OCI-LY1 (cell line): ENCODE results near the gene ETV3.

Experiments
- EZH2 ChIP-seq: fragments of 200-600 bp; sonication (generic), shearing (Covaris generic); IDR thresholded peaks from 2 replicates; pipeline ENCODE4 v1.8.0; 2017; ENCODE audit warnings: borderline replicate concordance, mixed run types, mild to moderate bottlenecking, antibody characterized with exemption, low read length, moderate library complexity, mixed read lengths
- TF ChIP-seq, protein P1 (sequence below): fragments of 200-600 bp; sonication (generic), shearing (Covaris generic); IDR thresholded peaks from 2 replicates; pipeline ENCODE4 v1.5.1; 2017; ENCODE audit warnings: mild to moderate bottlenecking, antibody characterized with exemption, low read length, moderate library complexity, mixed read lengths

DNA sequence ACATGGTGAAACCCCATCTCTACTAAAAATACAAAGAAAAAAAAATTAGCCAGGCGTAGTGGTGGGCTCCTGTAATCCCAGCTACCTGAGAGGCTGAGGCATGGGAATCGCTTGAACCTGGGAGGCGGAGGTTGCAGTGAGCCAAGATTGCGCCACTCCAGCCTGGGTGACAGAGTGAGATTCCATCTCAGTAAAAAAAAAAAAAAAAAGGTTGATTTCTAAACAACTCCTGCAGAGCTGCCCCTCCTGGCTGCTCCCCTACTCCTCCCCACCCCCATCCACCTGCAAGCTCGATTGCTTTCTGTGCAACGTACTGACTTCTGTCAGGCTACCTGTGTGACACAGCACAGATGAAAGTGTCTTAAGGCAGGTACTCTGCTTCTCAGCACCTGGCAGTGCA lies 51.9 kb downstream of the ETV3 start:
- TF ChIP-seq EZH2, result no peak
- TF ChIP-seq, protein P1, sequence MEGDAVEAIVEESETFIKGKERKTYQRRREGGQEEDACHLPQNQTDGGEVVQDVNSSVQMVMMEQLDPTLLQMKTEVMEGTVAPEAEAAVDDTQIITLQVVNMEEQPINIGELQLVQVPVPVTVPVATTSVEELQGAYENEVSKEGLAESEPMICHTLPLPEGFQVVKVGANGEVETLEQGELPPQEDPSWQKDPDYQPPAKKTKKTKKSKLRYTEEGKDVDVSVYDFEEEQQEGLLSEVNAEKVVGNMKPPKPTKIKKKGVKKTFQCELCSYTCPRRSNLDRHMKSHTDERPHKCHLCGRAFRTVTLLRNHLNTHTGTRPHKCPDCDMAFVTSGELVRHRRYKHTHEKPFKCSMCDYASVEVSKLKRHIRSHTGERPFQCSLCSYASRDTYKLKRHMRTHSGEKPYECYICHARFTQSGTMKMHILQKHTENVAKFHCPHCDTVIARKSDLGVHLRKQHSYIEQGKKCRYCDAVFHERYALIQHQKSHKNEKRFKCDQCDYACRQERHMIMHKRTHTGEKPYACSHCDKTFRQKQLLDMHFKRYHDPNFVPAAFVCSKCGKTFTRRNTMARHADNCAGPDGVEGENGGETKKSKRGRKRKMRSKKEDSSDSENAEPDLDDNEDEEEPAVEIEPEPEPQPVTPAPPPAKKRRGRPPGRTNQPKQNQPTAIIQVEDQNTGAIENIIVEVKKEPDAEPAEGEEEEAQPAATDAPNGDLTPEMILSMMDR, result no peak
